Breast epithelium (tissue), 4 donors: ENCODE results near the gene NEGR1. TPM values are rescaled to one million over a fixed set of nuclear protein-coding genes. Genes with fewer than 3 reads are reported as not detected.

Experiments
- DNase-seq, 2 donors: peaks; one replicate each; pipeline ENCODE4 v3.0.0-alpha.2; 2019; ENCODE audit warnings: low spot score in 2 of 2
- H3K27ac ChIP-seq, 2 donors: fragments of 200-600 bp; sonication (generic) in 1 of 2; one replicate each; pipeline ENCODE4 v1.5.1; 2016 to 2019; ENCODE audit warnings: mild to moderate bottlenecking in 1 of 2
- H3K27me3 ChIP-seq, 2 donors: fragments of 200-600 bp; sonication (generic) in 1 of 2; one replicate each; pipeline versions ENCODE4 v1.5.1 to v1.6.0; 2017 to 2019; ENCODE audit warnings: control low read depth in 1 of 2, mild to moderate bottlenecking in 1 of 2
- H3K36me3 ChIP-seq: fragments of 200-600 bp; one replicate; pipeline ENCODE4 v1.5.1; 2019
- H3K4me1 ChIP-seq, 2 donors: fragments of 200-600 bp; sonication (generic); one replicate each; pipeline ENCODE4 v1.5.1; 2016 to 2019; ENCODE audit warnings: control low read depth in 1 of 2
- H3K4me3 ChIP-seq, 3 donors: fragments of 200-600 bp; sonication (generic); 1 replicate in 2 of 3; 2 replicates in 1 of 3; pipeline ENCODE4 v1.5.1; 2016 to 2019; ENCODE audit warnings: mild to moderate bottlenecking in 3 of 3, moderate library complexity in 2 of 3
- H3K9me3 ChIP-seq, 2 donors: fragments of 200-600 bp; sonication (generic) in 1 of 2; one replicate each; pipeline ENCODE4 v1.5.1; 2016 to 2019; ENCODE audit warnings: control low read depth in 1 of 2
- POLR2A ChIP-seq: fragments of 450-650 bp; IDR thresholded peaks from one replicate; pipeline ENCODE4 v1.6.1; 2016; ENCODE audit warnings: antibody characterized with exemption, mild to moderate bottlenecking, moderate library complexity
- POLR2AphosphoS5 ChIP-seq, 3 donors: sonication (generic); formaldehyde crosslinking; IDR thresholded peaks; one replicate each; pipeline ENCODE4 v1.6.1; 2017; ENCODE audit warnings: antibody characterized with exemption in 3 of 3
- intact Hi-C: fragments of 100-400 bp; cut with DNase I; formaldehyde crosslinking; loops from one replicate; pipeline ENCODE4 v1.15.1; 2023; ENCODE audit warnings: low total_unique reads
- total RNA-seq, 3 donors: library from RNA; depleted of rRNA; stranded (reverse); fragments of >200 nt; gene quantifications; one replicate each; pipeline ENCODE4 v1.1.0, GENCODE V29; 2016
- TF ChIP-seq, protein P1 (sequence below), 3 donors: fragments of 450-650 bp; IDR thresholded peaks; one replicate each; pipeline ENCODE4 v1.5.1; 2016 to 2017; ENCODE audit warnings: antibody characterized with exemption in 3 of 3, mild to moderate bottlenecking in 3 of 3, moderate library complexity in 3 of 3

The NEGR1 gene
- total RNA-seq, 3 donors from 2014 or later: 5.6 to 33.3 (median 7.9) TPM

DNA sequence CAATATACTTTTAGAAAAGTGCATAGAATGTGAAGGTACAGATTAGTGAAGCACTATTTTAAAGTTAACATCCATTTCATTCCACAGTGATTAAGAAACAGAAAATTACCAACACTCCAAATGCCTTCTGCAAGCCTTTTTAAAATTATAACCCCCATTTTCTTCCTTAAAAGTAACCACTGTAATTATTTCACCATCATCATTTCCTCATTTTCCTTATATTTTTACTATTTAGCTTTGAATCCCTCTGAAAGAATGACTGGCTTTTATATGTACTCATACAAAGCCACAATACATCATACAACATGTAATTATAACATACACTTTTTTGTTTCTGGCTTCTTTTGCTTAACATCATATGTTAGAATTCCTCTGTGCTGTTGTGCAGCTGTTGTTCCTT lies 6.5 kb upstream of the NEGR1 start:
- H3K36me3 ChIP-seq: no peaks in the 10 kb centered on the region
- H3K27ac ChIP-seq: no peak overlapping the region
- no peaks in the 10 kb centered on the region for H3K4me1 ChIP-seq
- no peak for DNase-seq
- H3K9me3 ChIP-seq: no peaks in the 10 kb centered on the region
- no peaks in the 10 kb centered on the region for H3K27me3 ChIP-seq
- no peak overlapping the region for H3K4me3 ChIP-seq
- intact Hi-C loops: no loop called here
- no peak for TF ChIP-seq POLR2A
- TF ChIP-seq POLR2AphosphoS5 (IDR thresholded peaks at IDR 0.05): no peak
- TF ChIP-seq, protein P1, sequence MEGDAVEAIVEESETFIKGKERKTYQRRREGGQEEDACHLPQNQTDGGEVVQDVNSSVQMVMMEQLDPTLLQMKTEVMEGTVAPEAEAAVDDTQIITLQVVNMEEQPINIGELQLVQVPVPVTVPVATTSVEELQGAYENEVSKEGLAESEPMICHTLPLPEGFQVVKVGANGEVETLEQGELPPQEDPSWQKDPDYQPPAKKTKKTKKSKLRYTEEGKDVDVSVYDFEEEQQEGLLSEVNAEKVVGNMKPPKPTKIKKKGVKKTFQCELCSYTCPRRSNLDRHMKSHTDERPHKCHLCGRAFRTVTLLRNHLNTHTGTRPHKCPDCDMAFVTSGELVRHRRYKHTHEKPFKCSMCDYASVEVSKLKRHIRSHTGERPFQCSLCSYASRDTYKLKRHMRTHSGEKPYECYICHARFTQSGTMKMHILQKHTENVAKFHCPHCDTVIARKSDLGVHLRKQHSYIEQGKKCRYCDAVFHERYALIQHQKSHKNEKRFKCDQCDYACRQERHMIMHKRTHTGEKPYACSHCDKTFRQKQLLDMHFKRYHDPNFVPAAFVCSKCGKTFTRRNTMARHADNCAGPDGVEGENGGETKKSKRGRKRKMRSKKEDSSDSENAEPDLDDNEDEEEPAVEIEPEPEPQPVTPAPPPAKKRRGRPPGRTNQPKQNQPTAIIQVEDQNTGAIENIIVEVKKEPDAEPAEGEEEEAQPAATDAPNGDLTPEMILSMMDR (IDR thresholded peaks at IDR 0.05): no peak

GRCh38 chr1:72286401-72286800 lies 4.1 kb upstream of the NEGR1 start:
- no peak overlapping the region for H3K27ac ChIP-seq
- no peaks in the 10 kb centered on the region for H3K4me1 ChIP-seq
- no peaks in the 10 kb centered on the region for H3K36me3 ChIP-seq
- no peaks in the 10 kb centered on the region for H3K27me3 ChIP-seq
- no peak for DNase-seq
- no peaks in the 10 kb centered on the region for H3K9me3 ChIP-seq
- TF ChIP-seq POLR2A (no peak), POLR2AphosphoS5 (IDR thresholded peaks at IDR 0.05) (no peak)
- no peak overlapping the region for H3K4me3 ChIP-seq
- intact Hi-C loops: no loop called here

DNA sequence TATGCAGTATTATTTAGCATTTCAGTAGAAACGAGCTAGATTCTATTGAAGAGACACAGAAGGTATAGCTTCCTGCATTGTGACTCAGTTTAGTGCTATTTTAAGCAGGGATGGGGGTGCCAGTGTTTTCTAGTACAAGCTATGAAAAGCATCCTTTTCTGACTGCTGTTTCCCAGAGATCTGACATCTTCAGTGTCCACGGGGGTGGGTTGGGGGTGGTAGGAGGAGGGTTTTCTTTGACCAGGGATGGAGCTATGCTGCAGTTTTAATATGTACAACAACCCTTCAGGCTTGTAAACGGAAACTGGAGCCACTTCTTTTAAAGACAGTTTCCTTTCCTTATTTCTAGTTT lies 2.7 kb upstream of the NEGR1 start:
- DNase-seq: no peak
- intact Hi-C loops: no loop called here

DNA sequence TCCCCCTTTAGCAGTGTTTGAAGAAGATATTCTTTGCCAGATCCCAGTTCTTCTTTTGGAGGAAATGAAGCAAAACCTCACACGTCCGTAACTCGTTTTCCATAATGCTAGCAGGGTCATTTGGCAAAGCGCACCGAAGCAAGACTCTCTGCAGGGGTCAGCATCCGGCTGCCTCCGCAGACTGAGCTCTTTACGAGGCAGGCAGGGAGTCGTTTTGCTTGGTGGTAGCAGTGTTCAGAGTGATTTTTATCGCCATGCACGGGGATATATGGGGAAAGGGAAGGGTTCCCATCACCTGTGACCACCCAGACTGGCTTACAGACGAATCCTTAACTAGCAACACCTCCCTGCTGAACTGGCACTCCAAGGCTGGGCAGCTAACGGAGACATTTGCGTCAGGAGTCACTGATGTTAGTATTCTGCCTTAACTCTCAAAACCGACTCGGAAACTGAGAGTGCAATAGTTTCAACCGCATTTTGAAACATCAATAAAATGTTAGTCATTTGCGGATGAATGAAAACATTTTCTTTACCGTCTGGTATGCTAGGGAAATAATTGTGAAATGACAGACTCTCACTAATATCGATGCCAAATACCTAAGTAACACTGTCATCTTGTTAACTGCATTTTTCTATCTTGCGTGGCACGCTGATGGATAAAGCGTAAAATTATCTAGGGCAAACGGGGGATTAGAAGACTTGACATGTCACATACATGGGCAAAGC lies 2.2 kb upstream of the NEGR1 start:
- intact Hi-C loops: no loop called here
- DNase-seq: no peak

More for the DNA sequence above, 2.7 kb upstream of the NEGR1 start:
- Histone ChIP-seq H3K9me3 (no peaks in the 10 kb centered on the region), H3K4me1 (no peaks in the 10 kb centered on the region), H3K4me3 (peak overlapping the region; percentile 67 to 74 (median 73)), H3K36me3 (no peaks in the 10 kb centered on the region), H3K27ac (peak overlapping the region; percentile 83 to 84), H3K27me3 (no peaks in the 10 kb centered on the region)
- TF ChIP-seq POLR2A (no peak), POLR2AphosphoS5 (IDR thresholded peaks at IDR 0.05) (no peak)
- TF ChIP-seq, protein P1 (IDR thresholded peaks at IDR 0.05): no peak

GRCh38 chr1:72284084-72284347 lies 1.7 kb upstream of the NEGR1 start:
- Histone ChIP-seq H3K4me3 (peak overlapping the region; percentile 67 to 74 (median 73)), H3K9me3 (no peaks in the 10 kb centered on the region), H3K27ac (peak overlapping the region; percentile 83 to 84), H3K27me3 (no peaks in the 10 kb centered on the region), H3K36me3 (no peaks in the 10 kb centered on the region), H3K4me1 (no peaks in the 10 kb centered on the region)
- DNase-seq: peak in 1 of 2 donors; percentile 48
- TF ChIP-seq POLR2A (no peak), POLR2AphosphoS5 (IDR thresholded peaks at IDR 0.05) (no peak)
- TF ChIP-seq, protein P1 (IDR thresholded peaks at IDR 0.05): no peak
- intact Hi-C loops: no loop called here

More for the DNA sequence above, 2.2 kb upstream of the NEGR1 start:
- Histone ChIP-seq H3K4me3 (peak overlapping the region; percentile 67 to 74 (median 73)), H3K27ac (peak overlapping the region; percentile 83 to 84), H3K27me3 (no peaks in the 10 kb centered on the region), H3K4me1 (no peaks in the 10 kb centered on the region), H3K36me3 (no peaks in the 10 kb centered on the region), H3K9me3 (no peaks in the 10 kb centered on the region)
- TF ChIP-seq POLR2A (no peak), POLR2AphosphoS5 (IDR thresholded peaks at IDR 0.05) (no peak)
- TF ChIP-seq, protein P1 (IDR thresholded peaks at IDR 0.05): no peak
